Mammary epithelial cell (primary cell): ENCODE measurements around the gene LPP.

Experiments used
- CTCF ChIP-seq, 2 donors: IDR thresholded peaks in 1 of 2; conservative IDR thresholded peaks in 1 of 2; 2 replicates each; pipeline ENCODE4 v1.5.1; 2011 to 2012; ENCODE audit warnings: inconsistent platforms in 2 of 2, low read length in 2 of 2, mild to moderate bottlenecking in 2 of 2, control low read depth in 1 of 2, low read depth in 1 of 2; ENCODE audit not compliant: insufficient read depth in 1 of 2; ENCODE audit errors: extremely low read depth in 1 of 2
- EZH2 ChIP-seq: IDR thresholded peaks from 2 replicates; pipeline ENCODE4 v1.6.1; 2012; ENCODE audit warnings: low read length, inconsistent platforms, borderline replicate concordance

GRCh38 chr3:188825901-188826300 lies 671.9 kb downstream of the LPP start:
- TF ChIP-seq CTCF (conservative IDR thresholded peaks at IDR 0.05 in 1 of 2, IDR thresholded peaks at IDR 0.05 in 1 of 2; ENCODE audit: extremely low read depth in 1 of 2, insufficient read depth in 1 of 2, low read depth in 1 of 2, low read length in 2 of 2) (no peak), EZH2 (no peak)
